ENCODE results near the gene SERPINA5.

DNA sequence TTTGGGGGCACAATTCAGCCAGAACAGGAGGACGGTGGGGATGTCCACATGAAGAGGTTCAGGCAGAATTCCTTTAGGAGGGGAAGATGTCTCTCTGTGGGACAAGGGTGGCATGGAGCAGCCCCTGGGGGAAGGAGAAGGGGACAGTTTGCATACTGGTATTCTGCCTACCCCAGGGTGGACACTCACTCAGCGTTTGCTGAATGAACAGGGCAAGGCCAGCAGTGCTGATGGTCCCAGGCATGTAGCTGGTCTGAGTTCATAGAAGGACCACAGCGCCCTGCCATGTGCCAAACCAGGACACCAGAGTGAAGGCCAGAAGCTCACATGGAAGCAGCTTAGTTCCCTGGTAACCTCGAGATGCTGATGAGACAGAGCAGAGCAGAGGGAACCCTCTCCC, 5.4 kb downstream of the SERPINA5 start:
- TF ChIP-seq, protein P1, sequence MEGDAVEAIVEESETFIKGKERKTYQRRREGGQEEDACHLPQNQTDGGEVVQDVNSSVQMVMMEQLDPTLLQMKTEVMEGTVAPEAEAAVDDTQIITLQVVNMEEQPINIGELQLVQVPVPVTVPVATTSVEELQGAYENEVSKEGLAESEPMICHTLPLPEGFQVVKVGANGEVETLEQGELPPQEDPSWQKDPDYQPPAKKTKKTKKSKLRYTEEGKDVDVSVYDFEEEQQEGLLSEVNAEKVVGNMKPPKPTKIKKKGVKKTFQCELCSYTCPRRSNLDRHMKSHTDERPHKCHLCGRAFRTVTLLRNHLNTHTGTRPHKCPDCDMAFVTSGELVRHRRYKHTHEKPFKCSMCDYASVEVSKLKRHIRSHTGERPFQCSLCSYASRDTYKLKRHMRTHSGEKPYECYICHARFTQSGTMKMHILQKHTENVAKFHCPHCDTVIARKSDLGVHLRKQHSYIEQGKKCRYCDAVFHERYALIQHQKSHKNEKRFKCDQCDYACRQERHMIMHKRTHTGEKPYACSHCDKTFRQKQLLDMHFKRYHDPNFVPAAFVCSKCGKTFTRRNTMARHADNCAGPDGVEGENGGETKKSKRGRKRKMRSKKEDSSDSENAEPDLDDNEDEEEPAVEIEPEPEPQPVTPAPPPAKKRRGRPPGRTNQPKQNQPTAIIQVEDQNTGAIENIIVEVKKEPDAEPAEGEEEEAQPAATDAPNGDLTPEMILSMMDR (IDR thresholded peaks at IDR 0.05) = no peak
- no peak for TF ChIP-seq POLR2A (IDR thresholded peaks at IDR 0.05)

All from lower leg skin (tissue), 3 donors.